Measurements from ENCODE around the gene ATP8B4. TPM values are rescaled to one million over a fixed set of nuclear protein-coding genes. Genes with fewer than 3 reads are reported as not detected.

Gene ATP8B4
- total and polyA plus RNA-seq, 10 donors, result 1.7 to 42.8 (median 27.7) TPM

DNA sequence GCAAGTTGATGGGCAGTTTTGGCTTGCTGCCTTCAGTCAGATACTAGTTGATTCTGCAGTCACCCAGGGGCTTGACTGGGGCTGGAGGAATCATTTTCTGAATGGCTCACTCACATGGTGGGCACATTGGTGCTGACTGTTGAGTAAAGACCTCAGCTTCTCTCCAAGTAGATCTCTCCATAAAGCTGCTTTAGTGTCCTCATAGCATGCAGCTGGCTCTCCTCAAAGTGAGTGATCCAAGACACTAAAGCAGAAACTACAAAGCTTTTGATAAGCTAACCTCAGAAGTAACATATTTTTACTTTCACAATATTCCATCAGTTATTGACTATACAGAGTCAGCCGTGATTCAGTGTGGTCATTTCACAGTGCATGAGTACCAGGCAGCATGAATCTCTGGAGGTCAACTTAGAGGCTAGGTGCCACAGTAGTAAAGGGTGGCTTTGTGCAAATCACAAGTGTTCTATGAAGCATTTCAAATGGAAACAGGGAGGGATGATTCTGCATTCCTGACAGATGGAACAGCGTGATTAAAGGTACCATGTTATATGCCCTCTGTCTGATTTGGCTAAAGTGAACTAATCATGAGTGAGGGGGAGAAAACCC lies 24.3 kb upstream of the ATP8B4 start:
- WGBS, 5 donors, result 88 to 93% (median 91%) methylated on average over 2 of the region's 2 CpGs
- Histone ChIP-seq H3K9me3 (no peaks in the 10 kb centered on the region), H3K36me3 (no peaks in the 10 kb centered on the region), H3K4me3 (no peak overlapping the region), H3K4me1 (peaks cover 0 to 8% (median 2%) of the 10 kb centered on the region in 6 donors), H3K27ac (no peak overlapping the region), H3K27me3 (replicated peaks in 1 of 7) (no peaks in the 10 kb centered on the region)
- TF ChIP-seq, protein P1, sequence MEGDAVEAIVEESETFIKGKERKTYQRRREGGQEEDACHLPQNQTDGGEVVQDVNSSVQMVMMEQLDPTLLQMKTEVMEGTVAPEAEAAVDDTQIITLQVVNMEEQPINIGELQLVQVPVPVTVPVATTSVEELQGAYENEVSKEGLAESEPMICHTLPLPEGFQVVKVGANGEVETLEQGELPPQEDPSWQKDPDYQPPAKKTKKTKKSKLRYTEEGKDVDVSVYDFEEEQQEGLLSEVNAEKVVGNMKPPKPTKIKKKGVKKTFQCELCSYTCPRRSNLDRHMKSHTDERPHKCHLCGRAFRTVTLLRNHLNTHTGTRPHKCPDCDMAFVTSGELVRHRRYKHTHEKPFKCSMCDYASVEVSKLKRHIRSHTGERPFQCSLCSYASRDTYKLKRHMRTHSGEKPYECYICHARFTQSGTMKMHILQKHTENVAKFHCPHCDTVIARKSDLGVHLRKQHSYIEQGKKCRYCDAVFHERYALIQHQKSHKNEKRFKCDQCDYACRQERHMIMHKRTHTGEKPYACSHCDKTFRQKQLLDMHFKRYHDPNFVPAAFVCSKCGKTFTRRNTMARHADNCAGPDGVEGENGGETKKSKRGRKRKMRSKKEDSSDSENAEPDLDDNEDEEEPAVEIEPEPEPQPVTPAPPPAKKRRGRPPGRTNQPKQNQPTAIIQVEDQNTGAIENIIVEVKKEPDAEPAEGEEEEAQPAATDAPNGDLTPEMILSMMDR (IDR thresholded peaks at IDR 0.05 in 8 of 11, conservative IDR thresholded peaks at IDR 0.05 in 3 of 11), result no peak
- TF ChIP-seq POLR2A (IDR thresholded peaks at IDR 0.05), result no peak
- TF ChIP-seq POLR2AphosphoS5 (IDR thresholded peaks at IDR 0.05), result no peak
- DNase-seq, result no peak
- intact Hi-C loops (cut with DNase I; ENCODE audit: low total_unique reads), result loop anchor here (5.0 kb wide), 1 partner anchor 1281 kb away; no protein-coding TSS in a partner anchor

DNA sequence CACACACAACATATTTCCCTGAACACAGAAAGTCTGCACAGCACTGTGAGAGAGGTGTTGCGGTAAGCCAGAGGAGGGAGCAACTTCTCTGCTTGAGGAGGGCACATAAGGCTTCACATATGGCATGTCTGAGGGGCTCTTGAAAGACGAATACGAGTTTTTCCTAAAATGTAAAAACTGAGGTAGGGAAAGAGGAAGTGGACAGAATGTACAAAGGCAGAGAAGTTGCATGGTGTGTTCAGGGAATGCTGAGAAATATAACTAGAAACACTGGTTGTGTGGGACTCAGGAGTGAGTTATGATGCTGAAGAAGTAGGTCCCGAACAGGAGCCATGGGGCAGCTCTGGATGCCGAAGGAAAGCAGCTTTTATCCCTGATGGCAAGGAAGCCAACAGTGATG lies 22.8 kb upstream of the ATP8B4 start:
- no peak for DNase-seq
- no peaks in the 10 kb centered on the region for H3K9me3 ChIP-seq
- no peak overlapping the region for H3K27ac ChIP-seq
- H3K4me3 ChIP-seq, result no peak overlapping the region
- no peaks in the 10 kb centered on the region for H3K36me3 ChIP-seq
- TF ChIP-seq POLR2A (IDR thresholded peaks at IDR 0.05) (no peak), POLR2AphosphoS5 (IDR thresholded peaks at IDR 0.05) (no peak)
- TF ChIP-seq, protein P1 (IDR thresholded peaks at IDR 0.05 in 8 of 11, conservative IDR thresholded peaks at IDR 0.05 in 3 of 11), result no peak
- intact Hi-C loops (cut with DNase I; ENCODE audit: low total_unique reads), result loop anchor here (5.0 kb wide), 1 partner anchor 1280 kb away; no protein-coding TSS in a partner anchor
- H3K4me1 ChIP-seq, result peaks cover 0 to 8% (median 2%) of the 10 kb centered on the region in 6 donors
- 77 to 90% (median 84%) methylated on average over 5 of the region's 5 CpGs for WGBS, 5 donors
- H3K27me3 ChIP-seq (replicated peaks in 1 of 7), result peaks cover 0 to 7% (median 0%) of the 10 kb centered on the region in 7 donors

DNA sequence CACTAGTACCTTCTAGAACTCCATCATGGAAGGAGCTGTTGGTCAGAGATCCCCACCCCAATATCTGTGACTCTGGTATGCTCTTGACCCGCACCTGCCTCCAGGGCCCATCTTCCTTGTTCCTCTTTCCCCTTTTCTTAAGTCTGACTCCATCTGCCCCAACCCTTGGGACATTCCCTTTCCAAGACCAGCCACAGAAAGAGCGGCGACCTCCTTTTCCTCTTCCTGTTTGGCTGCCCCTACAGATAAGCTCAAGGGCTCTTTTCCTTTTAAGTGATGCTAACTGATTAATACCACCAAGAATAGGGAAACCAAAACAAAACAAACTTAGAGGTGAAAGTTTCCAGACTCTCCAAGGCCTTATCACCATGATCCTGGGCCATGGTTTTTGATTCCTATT lies 21.9 kb upstream of the ATP8B4 start:
- no peak for DNase-seq
- Histone ChIP-seq H3K4me3 (no peak overlapping the region), H3K36me3 (no peaks in the 10 kb centered on the region), H3K9me3 (no peaks in the 10 kb centered on the region), H3K27ac (no peak overlapping the region), H3K27me3 (replicated peaks in 1 of 7) (peaks cover 0 to 12% (median 0%) of the 10 kb centered on the region in 7 donors), H3K4me1 (peaks cover 0 to 8% (median 2%) of the 10 kb centered on the region in 6 donors)
- TF ChIP-seq, protein P1 (IDR thresholded peaks at IDR 0.05 in 8 of 11, conservative IDR thresholded peaks at IDR 0.05 in 3 of 11), result no peak
- TF ChIP-seq POLR2A (IDR thresholded peaks at IDR 0.05) (no peak), POLR2AphosphoS5 (IDR thresholded peaks at IDR 0.05) (no peak)
- 39 to 65% (median 52%) methylated on average over 3 of the region's 3 CpGs for WGBS, 5 donors
- intact Hi-C loops (cut with DNase I; ENCODE audit: low total_unique reads), result loop anchor here (5.0 kb wide), 1 partner anchor 1279 kb away; no protein-coding TSS in a partner anchor

DNA sequence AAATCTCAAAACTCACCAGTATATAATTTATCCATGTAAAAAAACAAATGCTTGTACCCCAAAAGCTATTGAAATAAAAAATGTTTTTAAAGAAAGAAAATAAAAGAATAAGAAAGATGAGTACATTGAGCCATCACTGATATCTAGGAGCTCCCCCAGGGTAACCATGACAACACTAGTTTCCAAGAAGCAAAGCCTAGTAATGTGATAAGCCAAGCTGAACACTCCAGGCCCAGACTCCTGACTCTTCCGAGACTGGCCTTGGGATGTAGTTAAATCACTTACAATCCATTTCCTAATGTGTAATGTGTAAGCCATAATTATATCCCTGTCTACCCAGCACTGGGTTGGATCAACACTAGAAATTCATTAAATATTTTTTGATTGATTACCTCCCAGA lies 21.1 kb upstream of the ATP8B4 start:
- TF ChIP-seq, protein P1 (IDR thresholded peaks at IDR 0.05 in 8 of 11, conservative IDR thresholded peaks at IDR 0.05 in 3 of 11), result no peak
- TF ChIP-seq POLR2AphosphoS5 (IDR thresholded peaks at IDR 0.05) (no peak), POLR2A (IDR thresholded peaks at IDR 0.05) (no peak)
- H3K36me3 ChIP-seq, result no peaks in the 10 kb centered on the region
- WGBS, 5 donors, result 0% methylated on average over 1 of the region's 1 CpG
- H3K9me3 ChIP-seq, result no peaks in the 10 kb centered on the region
- intact Hi-C loops (cut with DNase I; ENCODE audit: low total_unique reads), result loop anchor here (5.0 kb wide), 1 partner anchor 1278 kb away; no protein-coding TSS in a partner anchor
- no peak overlapping the region for H3K4me3 ChIP-seq
- H3K27ac ChIP-seq, result no peak overlapping the region
- no peak for DNase-seq
- peaks cover 0 to 12% (median 0%) of the 10 kb centered on the region in 7 donors for H3K27me3 ChIP-seq (replicated peaks in 1 of 7)
- H3K4me1 ChIP-seq, result peaks cover 0 to 6% (median under 1%) of the 10 kb centered on the region in 6 donors

Data from spleen (tissue), 11 donors.